Fibroblast of villous mesenchyme (primary cell): ENCODE data around the gene PIK3C2G. TPM values are rescaled to one million over a fixed set of nuclear protein-coding genes. Genes with fewer than 3 reads are reported as not detected.
A peak's percentile ranks its signal among the peaks of the same experiment; 100 is the strongest.

Experiments
- DNase-seq: peaks from one replicate; pipeline ENCODE4 v3.0.0-alpha.2; 2010; ENCODE audit warnings: low read depth
- H3K4me3 ChIP-seq: 2 replicates; pipeline ENCODE4 v1.5.1; 2011; ENCODE audit warnings: low read depth, mild to moderate bottlenecking, low read length
- CTCF ChIP-seq: IDR thresholded peaks from 2 replicates; pipeline ENCODE4 v1.5.1; 2012; ENCODE audit warnings: low read depth, mild to moderate bottlenecking, low read length; ENCODE audit not compliant: insufficient read depth
- total RNA-seq: library from RNA; depleted of rRNA; stranded (reverse); fragments of >200 nt; gene quantifications from 2 replicates; pipeline ENCODE4 v1.2.3, GENCODE V29; 2012

Gene PIK3C2G
- total RNA-seq, 1 donor = not detected

- TF ChIP-seq CTCF = no peak
- no peak for DNase-seq
- H3K4me3 ChIP-seq = no peak overlapping the region
Measured at GRCh38 chr12:18446061-18446644, 184.8 kb downstream of the PIK3C2G start.

- H3K4me3 ChIP-seq = no peak overlapping the region
- no peak for TF ChIP-seq CTCF
- no peak for DNase-seq
Measured at GRCh38 chr12:18454330-18454729, 193.0 kb downstream of the PIK3C2G start.

- H3K4me3 ChIP-seq = no peak overlapping the region
- TF ChIP-seq CTCF = no peak
- no peak for DNase-seq
Measured at GRCh38 chr12:18456344-18456743, 195.0 kb downstream of the PIK3C2G start.

- H3K4me3 ChIP-seq = no peak overlapping the region
- DNase-seq = no peak
- TF ChIP-seq CTCF = no peak
Measured at GRCh38 chr12:18457362-18457761, 196.0 kb downstream of the PIK3C2G start.

GRCh38 chr12:18461758-18462157, 200.4 kb downstream of the PIK3C2G start:
- TF ChIP-seq CTCF = no peak
- DNase-seq = no peak
- H3K4me3 ChIP-seq = no peak overlapping the region

GRCh38 chr12:18462442-18462841, 201.1 kb downstream of the PIK3C2G start:
- no peak for TF ChIP-seq CTCF
- no peak overlapping the region for H3K4me3 ChIP-seq
- peak; percentile 51 for DNase-seq

- H3K4me3 ChIP-seq = no peak overlapping the region
- no peak for TF ChIP-seq CTCF
- DNase-seq = no peak
Measured at GRCh38 chr12:18467620-18468245, 206.4 kb downstream of the PIK3C2G start.
